GM12873 (cell line): ENCODE results near the gene NDUFB8.

Experiments used
- TF ChIP-seq, protein P1 (sequence below): IDR thresholded peaks from 2 replicates; pipeline ENCODE4 v1.5.1; 2012; ENCODE audit warnings: low read depth, mild to moderate bottlenecking, moderate library complexity, low read length, control low read depth; ENCODE audit not compliant: insufficient read depth; ENCODE audit errors: missing control alignments

Gene NDUFB8

DNA sequence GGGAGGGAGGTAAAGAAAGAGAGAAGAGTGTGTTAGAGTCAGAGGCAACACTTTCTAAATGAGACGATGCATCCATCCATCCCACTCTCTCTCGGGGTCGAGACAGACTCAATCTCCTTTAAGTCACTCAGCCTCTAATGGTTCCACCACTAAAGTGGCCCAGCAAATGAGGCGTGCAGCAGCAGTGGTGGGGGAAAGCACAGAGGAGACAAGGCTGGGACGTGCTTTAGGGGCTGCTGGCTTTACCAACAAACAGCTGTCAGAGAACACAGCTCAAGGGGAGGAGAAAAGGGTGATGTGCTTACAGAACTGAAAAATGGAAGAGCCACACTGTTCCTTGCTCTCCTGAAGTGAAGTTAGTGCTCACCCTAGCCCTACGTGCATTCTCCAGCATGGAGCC, 5.5 kb downstream of the NDUFB8 start:
- TF ChIP-seq, protein P1, sequence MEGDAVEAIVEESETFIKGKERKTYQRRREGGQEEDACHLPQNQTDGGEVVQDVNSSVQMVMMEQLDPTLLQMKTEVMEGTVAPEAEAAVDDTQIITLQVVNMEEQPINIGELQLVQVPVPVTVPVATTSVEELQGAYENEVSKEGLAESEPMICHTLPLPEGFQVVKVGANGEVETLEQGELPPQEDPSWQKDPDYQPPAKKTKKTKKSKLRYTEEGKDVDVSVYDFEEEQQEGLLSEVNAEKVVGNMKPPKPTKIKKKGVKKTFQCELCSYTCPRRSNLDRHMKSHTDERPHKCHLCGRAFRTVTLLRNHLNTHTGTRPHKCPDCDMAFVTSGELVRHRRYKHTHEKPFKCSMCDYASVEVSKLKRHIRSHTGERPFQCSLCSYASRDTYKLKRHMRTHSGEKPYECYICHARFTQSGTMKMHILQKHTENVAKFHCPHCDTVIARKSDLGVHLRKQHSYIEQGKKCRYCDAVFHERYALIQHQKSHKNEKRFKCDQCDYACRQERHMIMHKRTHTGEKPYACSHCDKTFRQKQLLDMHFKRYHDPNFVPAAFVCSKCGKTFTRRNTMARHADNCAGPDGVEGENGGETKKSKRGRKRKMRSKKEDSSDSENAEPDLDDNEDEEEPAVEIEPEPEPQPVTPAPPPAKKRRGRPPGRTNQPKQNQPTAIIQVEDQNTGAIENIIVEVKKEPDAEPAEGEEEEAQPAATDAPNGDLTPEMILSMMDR = no peak

DNA sequence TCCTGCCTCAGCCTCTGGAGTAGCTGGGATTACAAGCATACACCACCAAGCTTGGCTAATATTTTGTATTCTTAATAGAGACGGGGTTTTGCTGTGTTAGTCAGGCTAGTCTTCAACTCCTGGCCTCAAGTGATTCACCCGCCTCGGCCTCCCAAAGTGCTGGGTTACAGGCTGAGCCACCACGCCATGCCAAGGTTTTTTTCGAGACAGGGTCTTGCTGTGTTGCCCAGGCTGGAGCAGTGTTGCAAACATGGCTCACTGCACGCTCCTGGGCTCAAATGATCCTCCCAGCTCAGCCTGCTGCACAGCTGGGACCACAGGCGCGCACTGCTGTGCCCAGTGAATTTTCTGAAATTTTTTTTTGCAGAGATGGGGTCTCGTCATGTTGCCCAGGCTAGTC, 6.7 kb downstream of the NDUFB8 start:
- TF ChIP-seq, protein P1 = no peak

DNA sequence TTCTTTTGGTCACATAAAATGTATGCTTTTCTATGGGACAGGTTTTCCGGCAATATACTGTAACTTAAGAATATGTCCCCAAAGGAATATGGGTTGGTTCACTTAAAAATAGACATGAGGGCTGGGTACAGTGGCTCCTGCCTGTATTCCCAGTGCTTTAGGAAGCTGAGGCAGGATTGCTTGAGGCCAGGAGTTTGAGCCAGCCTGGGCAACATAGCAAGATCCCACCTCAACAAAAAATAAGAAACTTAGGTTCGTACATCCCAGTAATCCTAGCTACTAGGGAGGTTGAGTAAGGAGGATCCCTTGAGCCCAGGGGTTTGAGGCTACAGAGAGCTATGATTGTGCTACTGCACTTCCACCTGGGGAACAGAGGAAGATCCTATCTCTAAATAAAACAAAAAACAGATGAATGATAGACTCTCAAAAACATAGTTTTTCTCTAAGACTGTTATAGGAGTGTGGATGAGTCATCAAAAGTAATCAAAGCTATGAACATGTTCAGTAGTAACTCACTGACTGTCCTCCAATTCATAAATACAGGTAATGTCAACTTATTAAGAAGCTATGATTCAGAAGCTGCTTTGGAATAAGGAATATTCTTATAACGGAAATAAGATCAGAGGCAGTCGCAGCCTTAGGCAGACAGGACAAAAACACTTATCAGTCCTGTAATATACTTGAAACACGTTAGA, 7.4 kb downstream of the NDUFB8 start:
- TF ChIP-seq, protein P1 = no peak

DNA sequence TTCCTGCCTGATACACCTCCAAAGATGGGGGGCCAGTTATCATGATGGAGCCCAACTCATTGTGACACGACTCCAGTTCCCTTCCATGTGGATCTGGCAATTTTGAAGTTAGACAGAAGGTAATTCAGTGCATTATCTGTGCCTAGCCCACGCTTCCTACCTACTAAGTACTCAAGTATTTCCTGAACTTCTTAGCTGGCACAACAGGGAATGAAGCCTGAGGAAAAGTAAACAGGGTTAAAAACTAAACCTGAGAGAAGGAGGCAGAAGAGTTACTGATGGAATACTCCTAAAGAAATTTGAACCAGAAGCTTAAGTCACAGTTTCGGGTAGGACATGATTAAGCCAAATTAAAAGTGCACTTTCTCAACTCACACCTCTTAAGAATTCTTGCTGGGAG, 8.9 kb downstream of the NDUFB8 start:
- TF ChIP-seq, protein P1 = no peak

DNA sequence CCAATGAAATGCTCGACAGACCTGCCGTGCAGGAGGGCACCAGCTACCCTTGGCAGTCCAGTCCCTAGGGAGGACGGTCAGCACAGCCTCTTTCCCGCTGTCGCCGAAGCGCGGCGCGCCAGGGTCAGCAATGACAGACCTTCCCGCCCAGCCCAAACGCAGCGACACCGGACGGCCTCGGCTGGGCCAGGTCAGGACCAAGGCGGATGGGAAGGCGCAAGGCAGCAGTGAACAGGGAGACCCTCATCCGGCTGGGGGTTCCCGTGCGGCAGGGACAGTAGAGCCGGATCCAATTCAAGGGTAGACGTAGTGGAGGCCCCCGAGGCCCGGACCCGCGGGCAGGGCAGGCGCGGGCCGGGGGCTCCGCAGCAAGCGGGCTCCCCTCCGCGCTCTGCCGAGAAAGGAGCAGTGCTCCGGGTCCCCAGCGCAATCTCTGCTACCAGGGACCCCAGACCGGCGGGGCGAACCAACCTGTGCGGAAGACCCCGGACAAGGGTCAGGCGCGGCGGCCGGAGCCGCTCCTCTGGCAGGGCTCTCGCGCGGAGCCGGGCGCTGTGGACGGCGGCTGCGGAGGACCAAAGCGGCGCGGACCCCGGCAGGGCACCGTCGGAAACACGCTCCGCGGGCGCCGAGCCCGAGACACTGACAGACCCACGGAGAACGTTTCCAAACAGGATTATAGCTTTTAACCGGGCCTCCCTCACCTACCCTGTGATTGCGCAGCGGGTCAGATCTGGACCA, 10.2 kb downstream of the NDUFB8 start, which contains the start of gene SEC31B:
Gene SEC31B (minus strand): TSS at position 551 of the 741 bp plus-strand sequence. CDS start 2,909 bp downstream, outside the sequence.
- TF ChIP-seq, protein P1 = no peak

DNA sequence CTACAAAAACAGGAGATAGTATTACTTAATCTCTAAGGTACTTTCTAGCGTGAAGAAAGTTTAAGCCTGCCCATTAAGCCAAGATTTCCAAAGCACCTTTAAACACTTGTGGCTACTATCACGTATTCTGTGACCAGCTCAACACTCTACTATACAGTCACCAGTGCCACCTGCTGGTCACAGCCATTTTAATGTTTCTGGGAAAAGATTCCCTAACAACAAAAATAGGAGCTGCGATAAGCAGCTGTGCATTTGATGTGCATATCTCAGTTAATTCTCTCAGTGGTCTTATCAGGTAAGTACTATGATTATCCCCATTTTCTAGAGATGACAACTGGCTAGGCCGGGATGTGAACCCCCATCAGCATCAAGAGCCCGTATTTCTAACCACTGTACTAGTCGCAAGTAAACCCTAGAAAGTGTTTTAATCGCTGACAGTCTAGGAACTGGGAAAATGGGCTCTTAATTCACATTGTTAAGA, 10.9 kb downstream of the NDUFB8 start:
- TF ChIP-seq, protein P1 = peak; percentile 72

DNA sequence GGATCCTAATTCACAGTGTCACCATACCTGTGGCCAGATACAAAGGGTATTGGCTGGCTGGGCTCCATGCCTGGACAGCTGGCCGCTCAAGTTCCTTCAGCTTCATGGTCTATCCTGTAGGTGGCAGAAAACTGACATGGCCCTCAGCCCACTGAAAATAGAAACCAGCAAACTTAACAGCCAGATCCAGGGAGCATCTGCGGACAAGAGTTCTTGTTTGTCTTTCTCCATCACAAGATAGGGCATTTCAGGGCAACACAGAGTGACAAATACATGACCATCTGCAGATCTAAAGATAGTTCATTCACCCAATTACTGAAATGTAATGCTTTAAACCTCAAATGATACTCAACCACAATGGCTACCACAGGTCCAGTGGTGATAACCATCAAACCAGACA, 12.8 kb downstream of the NDUFB8 start:
- TF ChIP-seq, protein P1 = peak; percentile 9
